Breast epithelium (tissue), 3 donors: ENCODE measurements around the gene NFATC3.

ENCODE experiments used
- POLR2A ChIP-seq: fragments of 450-650 bp; IDR thresholded peaks from one replicate; pipeline ENCODE4 v1.6.1; 2016; ENCODE audit warnings: antibody characterized with exemption, mild to moderate bottlenecking, moderate library complexity
- TF ChIP-seq, protein P1 (sequence below), 3 donors: fragments of 450-650 bp; IDR thresholded peaks; one replicate each; pipeline ENCODE4 v1.5.1; 2016 to 2017; ENCODE audit warnings: antibody characterized with exemption in 3 of 3, mild to moderate bottlenecking in 3 of 3, moderate library complexity in 3 of 3

DNA sequence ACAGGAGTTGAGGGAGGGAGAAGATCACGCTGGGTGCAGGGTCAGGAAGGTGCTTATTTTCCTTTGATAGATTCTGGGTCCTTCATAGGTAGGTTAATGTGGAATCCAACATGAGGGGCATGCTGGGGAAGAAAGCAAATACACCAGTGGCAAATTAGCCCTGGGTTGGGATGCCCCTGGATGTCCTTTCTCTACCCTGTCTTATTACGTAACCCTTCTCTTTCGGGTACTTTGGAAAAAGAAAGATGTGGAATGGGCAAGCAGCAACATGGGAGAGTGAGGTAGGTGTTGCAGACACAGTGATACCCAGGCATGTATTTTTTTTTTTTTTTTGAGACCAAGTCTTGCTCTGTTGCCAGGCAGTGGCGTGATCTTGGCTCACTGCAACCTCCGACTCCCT lies 188.3 kb downstream of the NFATC3 start:
- TF ChIP-seq, protein P1, sequence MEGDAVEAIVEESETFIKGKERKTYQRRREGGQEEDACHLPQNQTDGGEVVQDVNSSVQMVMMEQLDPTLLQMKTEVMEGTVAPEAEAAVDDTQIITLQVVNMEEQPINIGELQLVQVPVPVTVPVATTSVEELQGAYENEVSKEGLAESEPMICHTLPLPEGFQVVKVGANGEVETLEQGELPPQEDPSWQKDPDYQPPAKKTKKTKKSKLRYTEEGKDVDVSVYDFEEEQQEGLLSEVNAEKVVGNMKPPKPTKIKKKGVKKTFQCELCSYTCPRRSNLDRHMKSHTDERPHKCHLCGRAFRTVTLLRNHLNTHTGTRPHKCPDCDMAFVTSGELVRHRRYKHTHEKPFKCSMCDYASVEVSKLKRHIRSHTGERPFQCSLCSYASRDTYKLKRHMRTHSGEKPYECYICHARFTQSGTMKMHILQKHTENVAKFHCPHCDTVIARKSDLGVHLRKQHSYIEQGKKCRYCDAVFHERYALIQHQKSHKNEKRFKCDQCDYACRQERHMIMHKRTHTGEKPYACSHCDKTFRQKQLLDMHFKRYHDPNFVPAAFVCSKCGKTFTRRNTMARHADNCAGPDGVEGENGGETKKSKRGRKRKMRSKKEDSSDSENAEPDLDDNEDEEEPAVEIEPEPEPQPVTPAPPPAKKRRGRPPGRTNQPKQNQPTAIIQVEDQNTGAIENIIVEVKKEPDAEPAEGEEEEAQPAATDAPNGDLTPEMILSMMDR (IDR thresholded peaks at IDR 0.05): no peak
- no peak for TF ChIP-seq POLR2A
